T-helper 17 cell (primary cell): Measurements from ENCODE around the gene BTG1. TPM values are rescaled to one million over a fixed set of nuclear protein-coding genes. Genes with fewer than 3 reads are reported as not detected.
"Not testable (repeated sequence)": the region's sequence is repeated elsewhere in the genome, so short reads cannot be mapped to it uniquely, and the experiment has no call there.

ENCODE experiments used
- ATAC-seq: fragments of 150-1000 bp; cut with Tn5 transposase; 2 replicates; pipeline ENCODE4 v1.10.0; 2021; ENCODE audit warnings: mild to moderate bottlenecking, moderate library complexity
- DNase-seq, 3 donors: peaks; one replicate each; pipeline versions ENCODE4 v3.0.0 to v3.0.0-alpha.2; 2020 to 2021
- H3K9me3 ChIP-seq: one replicate; pipeline ENCODE4 v1.7.0; 2013; ENCODE audit warnings: low read length, mild to moderate bottlenecking; ENCODE audit not compliant: control insufficient read depth, poor library complexity, severe bottlenecking
- H3K27ac Mint-ChIP-seq: one replicate; pipeline ENCODE4 v1.8.0; 2022; ENCODE audit warnings: mild to moderate bottlenecking, moderate library complexity, mixed read lengths
- H3K27me3 Mint-ChIP-seq: one replicate; pipeline ENCODE4 v1.8.0; 2022; ENCODE audit warnings: mixed read lengths
- H3K36me3 Mint-ChIP-seq: one replicate; pipeline ENCODE4 v1.8.0; 2022; ENCODE audit warnings: low read depth, mixed read lengths
- H3K4me1 Mint-ChIP-seq: one replicate; pipeline ENCODE4 v1.8.0; 2022; ENCODE audit warnings: mild to moderate bottlenecking, mixed read lengths
- H3K4me3 Mint-ChIP-seq: one replicate; pipeline ENCODE4 v1.8.0; 2022; ENCODE audit warnings: mild to moderate bottlenecking, moderate library complexity, mixed read lengths
- total RNA-seq, 4 donors: library from RNA in 2 of 4; stranded (reverse) in 2 of 4; gene quantifications; one replicate each; pipeline ENCODE4 v1.2.3 and lab custom pipeline; 2022 to 2026

Gene BTG1
- total RNA-seq, 2 donors from 2014 or later, result 1,109 to 1,137 TPM

DNA sequence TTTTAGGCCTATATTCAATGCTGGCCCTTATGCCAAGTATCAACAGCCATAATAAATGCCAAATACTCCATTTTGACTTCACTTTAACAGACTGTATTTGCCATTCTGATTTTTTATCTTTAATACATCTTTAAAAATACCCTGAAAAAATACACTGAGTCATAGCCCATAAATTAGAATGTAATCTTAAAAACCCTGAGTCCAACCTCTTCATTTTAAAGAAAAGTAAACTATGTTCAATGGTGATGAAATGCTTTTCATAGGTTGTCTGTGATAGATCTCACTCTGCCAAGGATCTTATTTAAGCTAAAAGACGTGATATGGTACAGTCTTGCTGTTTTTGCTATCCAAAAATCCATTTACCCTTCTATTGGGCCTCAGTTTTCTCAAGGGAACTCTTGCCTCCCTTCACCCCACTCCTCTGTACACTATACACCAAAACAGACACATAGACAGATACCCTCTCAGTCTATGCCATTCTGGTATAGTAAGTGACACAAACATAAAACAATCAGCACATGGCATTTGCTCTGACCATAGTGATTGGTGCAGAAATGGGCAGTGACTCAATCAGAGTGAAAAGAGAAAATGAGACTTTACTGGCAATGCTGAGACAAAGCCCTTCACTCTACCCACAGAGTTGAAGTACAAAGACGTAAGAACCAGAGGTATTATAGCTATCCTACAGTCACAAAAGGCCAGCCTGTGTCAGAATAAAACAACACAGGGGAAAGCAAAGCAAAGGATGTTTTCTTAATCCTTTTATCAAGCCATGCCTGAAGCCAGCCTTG, 49.1 kb downstream of the BTG1 start:
- no peaks in the 10 kb centered on the region for H3K9me3 ChIP-seq
- peak overlapping the region; percentile 3 for H3K27ac Mint-ChIP-seq
- H3K27me3 Mint-ChIP-seq, result no peaks in the 10 kb centered on the region
- no peak for ATAC-seq
- H3K36me3 Mint-ChIP-seq, result peaks cover 3% of the 10 kb centered on the region
- peaks cover 7% of the 10 kb centered on the region for H3K4me1 Mint-ChIP-seq
- DNase-seq, result no peak
- no peak overlapping the region for H3K4me3 Mint-ChIP-seq

- Mint-ChIP-seq H3K27ac (peak overlapping the region; percentile 54), H3K36me3 (no peaks in the 10 kb centered on the region), H3K4me3 (no peak overlapping the region), H3K4me1 (peaks cover 5% of the 10 kb centered on the region), H3K27me3 (no peaks in the 10 kb centered on the region)
- H3K9me3 ChIP-seq, result no peaks in the 10 kb centered on the region
- ATAC-seq, result no peak
- no peak for DNase-seq
These were observed 50.9 kb downstream of the BTG1 start for GRCh38 chr12:92094751-92095161.

GRCh38 chr12:92094301-92094700, 51.3 kb downstream of the BTG1 start:
- H3K4me3 Mint-ChIP-seq, H3K4me1 Mint-ChIP-seq, ATAC-seq, H3K27me3 Mint-ChIP-seq, H3K9me3 ChIP-seq, DNase-seq, H3K36me3 Mint-ChIP-seq: not testable (repeated sequence)
- peak overlapping the region; percentile 54 for H3K27ac Mint-ChIP-seq
